ENCODE data around the gene TTC39B.
"Not testable (repeated sequence)": the region's sequence is repeated elsewhere in the genome, so short reads cannot be mapped to it uniquely, and the experiment has no call there.

Gene TTC39B

DNA sequence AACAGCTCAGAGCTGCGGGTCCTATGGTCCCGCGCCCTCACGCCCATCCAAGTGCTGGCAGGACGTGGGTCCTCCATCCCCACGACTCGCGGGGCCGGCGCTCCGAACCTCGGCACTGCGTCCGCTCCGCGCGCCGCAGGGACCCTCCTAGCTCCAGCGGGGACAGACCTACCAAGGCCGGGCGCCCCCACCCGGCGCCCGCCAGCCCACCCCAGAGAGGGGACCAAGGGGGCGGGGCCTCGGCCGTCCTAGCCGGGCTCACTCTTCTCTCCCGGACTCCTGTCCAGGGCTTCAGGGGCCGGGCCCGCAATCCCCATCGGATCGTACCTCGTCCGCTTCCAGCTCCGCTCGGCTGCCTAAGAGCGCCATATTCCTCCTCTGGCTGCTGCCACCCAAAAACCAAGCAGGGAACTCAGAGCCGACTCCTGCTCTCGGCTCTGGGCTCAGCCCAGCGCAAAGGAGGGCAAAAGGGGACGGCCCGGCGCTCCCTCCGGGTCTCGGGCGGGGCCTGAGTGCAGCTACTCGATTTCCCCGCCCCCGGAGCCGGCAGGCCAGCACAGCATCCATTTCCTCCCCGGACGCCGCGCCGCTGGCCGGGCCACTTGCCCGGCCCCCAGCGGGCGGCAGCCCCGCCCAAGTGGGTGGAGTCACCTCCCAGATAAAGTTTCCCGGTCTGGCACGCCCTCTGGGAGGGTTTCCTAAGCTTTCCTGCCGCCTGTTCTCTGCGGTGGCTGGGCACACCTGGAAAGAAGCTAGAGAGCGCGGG, at the start of gene TTC39B:
Gene TTC39B (minus strand): TSS at position 460 of the 766 bp plus-strand sequence. CDS start 91 bp downstream, at position 369.
- DNase-seq (ENCODE audit: low read depth in 3 of 3): peak; percentile 50 to 65 (median 50)

- DNase-seq (ENCODE audit: low read depth in 3 of 3): no peak
Observed at GRCh38 chr9:15355669-15356068, 48.7 kb upstream of the TTC39B start.

GRCh38 chr9:15354713-15355112, 47.7 kb upstream of the TTC39B start:
- no peak for DNase-seq (ENCODE audit: low read depth in 3 of 3)

- no peak for DNase-seq (ENCODE audit: low read depth in 3 of 3)
Observed at GRCh38 chr9:15353892-15354291, 46.9 kb upstream of the TTC39B start.

DNA sequence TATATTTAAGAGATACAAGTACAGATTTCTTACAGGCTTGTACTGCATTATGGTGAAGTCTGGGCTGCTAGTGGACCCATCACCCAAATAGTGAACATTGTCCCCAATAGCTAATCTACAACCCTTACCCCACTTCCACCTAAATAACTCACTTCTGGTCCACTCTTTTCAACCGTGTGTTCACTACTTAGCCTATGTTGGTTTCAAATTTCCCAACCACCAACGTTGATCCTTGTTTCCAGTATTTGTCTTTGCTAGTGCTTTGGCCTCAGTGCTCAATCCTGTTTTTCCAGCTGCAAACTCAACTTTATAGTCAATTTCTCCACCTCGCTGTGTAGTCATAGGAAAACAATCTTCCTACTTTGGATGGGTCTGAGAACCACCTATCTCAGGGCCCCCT, 45.3 kb upstream of the TTC39B start:
- DNase-seq (ENCODE audit: low read depth in 3 of 3): no peak

GRCh38 chr9:15349892-15350761, 43.1 kb upstream of the TTC39B start:
- no peak for DNase-seq (ENCODE audit: low read depth in 3 of 3)

DNA sequence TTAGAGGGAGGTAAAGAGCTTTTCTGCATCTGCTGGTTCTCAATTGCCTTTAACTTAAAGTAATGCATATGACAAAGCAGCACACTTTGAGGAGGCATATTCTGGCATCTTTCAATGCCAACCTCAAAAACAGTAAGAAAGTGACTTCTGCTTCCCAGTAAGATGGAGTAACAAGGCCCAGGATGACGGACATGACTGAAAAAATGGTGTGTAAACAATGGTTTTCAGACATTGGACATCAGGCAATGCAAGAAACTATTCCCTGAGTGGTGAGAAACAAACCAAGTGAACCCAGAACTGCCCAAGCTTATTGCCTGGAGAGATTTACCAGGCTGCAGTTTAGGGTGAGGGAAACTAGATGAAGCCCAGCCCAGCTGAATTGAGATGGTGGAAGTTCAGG, 39.8 kb upstream of the TTC39B start:
- DNase-seq (ENCODE audit: low read depth in 3 of 3): no peak

GRCh38 chr9:15344191-15344590, 37.2 kb upstream of the TTC39B start:
- no peak for DNase-seq (ENCODE audit: low read depth in 3 of 3)

DNA sequence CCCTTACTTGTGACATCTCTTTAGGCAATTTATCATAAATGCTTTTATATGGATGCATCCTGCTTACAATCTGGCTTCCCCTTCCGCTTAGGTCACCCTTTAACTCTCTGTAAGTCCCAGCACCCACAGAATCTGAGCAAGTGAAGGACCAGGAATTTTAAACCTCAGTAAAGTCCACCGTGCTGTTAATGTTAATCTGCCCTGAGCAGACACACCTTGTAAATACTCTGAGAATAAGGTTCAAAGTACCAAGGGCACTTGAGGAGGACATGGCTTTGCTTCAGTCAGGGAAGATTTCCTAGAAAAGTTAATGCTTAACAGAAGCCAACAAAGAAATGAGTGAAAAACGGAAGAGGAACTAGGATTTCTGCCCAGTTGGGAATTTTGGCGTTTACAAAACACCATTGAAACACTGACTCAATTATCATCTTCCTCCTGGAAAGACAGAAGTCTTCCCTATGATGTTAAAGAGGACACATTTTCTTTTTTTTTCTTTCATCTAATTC, 26.4 kb upstream of the TTC39B start:
- DNase-seq (ENCODE audit: low read depth in 3 of 3): no peak

DNA sequence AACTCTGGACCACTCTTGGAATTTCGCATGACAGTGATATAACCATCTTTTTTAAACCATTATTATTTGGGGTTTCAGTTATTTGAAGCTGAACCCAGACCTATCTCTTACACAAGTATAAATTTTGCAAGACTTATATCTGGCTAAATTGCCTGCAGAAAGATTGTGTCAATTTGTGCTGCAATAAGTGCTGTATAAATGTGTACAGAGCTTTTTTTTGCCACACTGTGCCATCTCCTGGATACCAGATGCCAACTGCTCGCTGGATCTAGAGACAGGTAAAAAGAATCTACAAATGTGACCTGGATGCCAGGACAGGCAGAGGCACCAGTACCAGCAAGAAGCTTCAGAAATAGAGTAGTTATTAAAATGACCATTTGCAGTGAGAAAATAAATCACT, 25.9 kb upstream of the TTC39B start:
- DNase-seq (ENCODE audit: low read depth in 3 of 3): no peak

GRCh38 chr9:15329539-15330109, 22.6 kb upstream of the TTC39B start:
- no peak for DNase-seq (ENCODE audit: low read depth in 3 of 3)

DNA sequence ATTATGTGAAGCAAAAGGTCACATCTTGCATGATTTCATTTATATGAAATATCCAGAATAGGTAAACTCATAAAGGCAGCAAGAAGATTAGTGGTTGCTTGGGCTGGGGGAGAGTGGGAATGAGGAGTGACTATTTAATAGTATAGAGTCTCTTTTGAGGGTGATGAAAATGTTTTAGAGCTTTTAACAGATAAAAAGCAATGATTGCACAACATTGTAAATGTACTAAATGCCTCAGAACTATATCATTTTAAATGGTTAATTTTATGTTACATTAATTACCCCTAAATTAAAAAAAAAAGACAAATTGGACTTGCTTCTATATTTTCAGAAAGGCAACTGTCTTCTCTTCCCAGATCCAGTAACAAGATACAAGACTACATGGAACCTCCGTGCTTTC, 21.9 kb upstream of the TTC39B start:
- DNase-seq (ENCODE audit: low read depth in 3 of 3): no peak

DNA sequence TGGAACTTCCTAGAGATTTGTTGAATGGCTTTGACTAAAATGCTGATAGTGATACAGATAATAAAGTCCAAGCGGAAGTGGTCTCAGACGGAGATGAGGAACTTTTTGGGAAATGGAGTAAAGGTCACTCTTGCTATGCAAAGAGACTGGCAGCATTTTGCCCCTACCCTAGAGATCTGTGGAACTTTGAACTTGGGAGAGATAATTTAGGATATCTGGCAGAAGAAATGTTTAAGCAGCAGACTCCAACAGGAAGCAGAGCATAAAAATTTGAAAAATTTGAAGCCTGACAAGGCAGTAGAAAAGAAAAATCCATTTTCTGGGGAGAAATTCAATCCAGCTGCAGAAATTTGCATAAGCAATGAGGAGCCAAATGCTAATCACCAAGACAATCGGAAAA, 15.7 kb upstream of the TTC39B start:
- DNase-seq (ENCODE audit: low read depth in 3 of 3): not testable (repeated sequence)

DNA sequence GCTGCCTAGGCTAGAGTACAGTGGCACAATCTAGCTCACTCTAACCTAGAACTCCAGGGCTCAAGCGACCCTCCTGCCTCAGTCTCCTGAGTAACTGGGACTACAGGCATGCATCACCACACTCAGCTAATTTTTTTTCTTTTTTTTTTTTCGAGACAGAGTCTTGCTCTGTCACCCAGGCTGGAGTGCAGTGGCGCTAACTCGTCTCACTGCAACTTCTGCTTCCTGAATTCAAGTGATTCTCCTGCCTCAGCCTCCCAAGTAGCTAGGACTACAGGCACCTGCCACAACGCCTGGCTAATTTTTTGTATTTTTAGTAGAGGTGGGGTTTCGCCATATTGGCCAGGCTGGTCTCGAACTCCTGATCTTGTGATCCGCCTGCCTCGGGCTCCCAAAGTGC, 12.6 kb upstream of the TTC39B start:
- not testable (repeated sequence) for DNase-seq (ENCODE audit: low read depth in 3 of 3)

GRCh38 chr9:15317836-15318235, 10.8 kb upstream of the TTC39B start:
- DNase-seq (ENCODE audit: low read depth in 3 of 3): no peak

DNA sequence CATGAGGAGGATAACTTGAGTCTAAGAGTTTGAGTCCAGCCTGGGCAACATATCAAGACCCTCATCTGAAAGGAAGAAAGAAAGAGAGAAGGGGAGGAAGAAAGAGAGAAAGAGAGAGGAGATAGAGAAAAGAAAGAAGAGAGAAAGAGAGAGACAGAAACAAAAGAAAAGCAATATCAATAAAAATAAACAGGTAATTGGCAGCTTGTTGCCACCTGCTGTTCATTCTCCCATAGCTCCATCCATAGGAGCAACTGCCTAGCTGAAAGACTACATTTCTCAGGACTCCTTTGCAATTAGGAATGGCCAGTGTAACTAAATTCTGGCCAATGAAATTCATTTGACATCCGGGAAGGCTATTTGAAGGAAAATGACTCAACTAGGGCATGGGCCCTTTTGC, 4.6 kb upstream of the TTC39B start:
- DNase-seq (ENCODE audit: low read depth in 3 of 3): no peak

DNA sequence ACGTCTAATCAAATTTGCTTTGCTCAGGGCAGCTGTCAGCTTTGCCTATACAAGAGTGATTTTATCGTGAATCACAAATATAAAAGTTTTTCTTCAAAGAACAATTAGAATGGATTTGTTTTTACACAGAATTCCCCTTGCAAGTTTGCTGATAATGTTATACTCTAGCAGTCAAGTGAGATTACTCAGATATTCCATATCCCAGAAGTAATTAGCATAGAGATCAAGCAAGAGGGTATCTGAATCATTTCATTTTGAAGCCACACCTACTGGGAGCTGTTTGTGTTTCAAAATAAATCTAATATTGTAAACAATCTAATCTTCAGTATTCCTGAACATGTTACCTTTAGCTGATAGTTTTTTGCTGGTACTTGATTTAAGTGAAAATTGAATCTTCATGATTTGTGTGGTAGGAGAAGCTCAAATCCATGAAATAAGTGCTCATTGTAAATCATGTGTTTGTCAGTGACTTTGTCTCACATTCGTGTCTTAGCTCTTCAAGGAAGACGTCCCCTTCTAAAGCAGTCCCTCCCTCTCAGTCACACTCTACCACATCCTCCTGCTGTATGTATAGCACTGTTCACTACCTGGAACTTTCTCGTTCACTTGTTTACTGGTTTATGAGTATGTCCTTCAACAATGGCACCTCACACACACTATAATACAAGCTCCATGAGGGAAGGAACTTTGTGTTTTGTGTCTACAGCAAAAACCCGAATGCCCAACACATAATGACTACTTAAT, 3.3 kb upstream of the TTC39B start:
- DNase-seq (ENCODE audit: low read depth in 3 of 3): no peak

DNA sequence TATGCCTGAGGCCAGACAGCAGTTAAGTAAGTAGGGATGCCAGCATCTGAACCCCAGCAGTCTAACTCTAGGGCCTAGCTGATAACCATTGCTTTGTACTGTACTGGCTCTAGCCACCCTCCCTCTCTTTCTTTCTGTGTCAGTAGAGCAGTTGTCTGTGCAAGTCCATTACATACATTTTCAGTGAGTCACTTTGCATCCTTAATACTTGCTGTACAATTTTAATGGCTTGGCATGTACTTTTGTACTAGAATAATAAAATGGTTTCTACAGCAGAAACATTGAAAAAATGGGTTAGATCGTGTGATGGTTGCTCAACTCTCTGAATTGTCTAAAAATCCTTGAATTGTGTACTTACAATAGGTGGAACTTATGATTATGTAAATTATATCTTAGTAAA, 1.5 kb upstream of the TTC39B start:
- no peak for DNase-seq (ENCODE audit: low read depth in 3 of 3)

GRCh38 chr9:15307523-15307841, 466 bp upstream of the TTC39B start:
- no peak for DNase-seq (ENCODE audit: low read depth in 3 of 3)

DNA sequence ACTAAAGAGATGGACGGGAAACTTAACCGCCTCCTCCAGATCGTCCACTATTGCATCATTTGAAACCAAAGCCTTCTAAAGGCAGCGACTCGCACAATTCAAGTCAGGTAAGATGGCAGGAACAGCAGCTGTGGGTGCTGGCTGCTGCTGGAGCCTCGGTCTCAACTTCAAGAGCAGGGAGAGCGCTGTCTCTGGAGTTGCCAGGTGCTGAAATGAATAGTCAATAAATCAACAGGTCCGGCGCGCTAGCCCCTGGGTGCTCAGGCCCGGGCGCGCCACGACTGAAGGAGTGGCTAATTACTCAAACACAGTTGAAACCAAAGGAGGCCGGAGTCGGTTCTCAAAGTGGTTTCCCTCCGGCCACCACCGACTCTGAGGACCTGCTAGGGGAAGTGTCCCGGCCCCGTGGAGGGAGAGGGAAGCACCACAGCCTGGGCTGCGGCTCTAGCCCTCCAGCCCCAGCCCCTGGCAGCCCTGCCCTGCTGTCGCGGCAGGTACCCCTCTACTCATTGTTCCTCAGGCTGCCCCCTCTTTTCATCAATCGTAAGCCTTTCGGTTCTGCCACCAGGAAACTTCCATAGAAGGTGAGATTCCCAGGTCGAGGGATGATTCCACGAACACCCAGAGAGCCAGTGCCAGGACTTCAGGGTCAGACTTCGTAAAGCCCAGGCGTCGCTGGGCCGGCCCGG, 804 bp downstream of the TTC39B start:
- DNase-seq (ENCODE audit: low read depth in 3 of 3): no peak

GRCh38 chr9:15305470-15305869, 1.5 kb downstream of the TTC39B start:
- DNase-seq (ENCODE audit: low read depth in 3 of 3): no peak

All from stimulated activated CD4-positive, alpha-beta T cell treated with anti-CD3 and anti-CD28 coated beads, TNF-alpha, amount 100 ng/mL, for 4 hours (primary cell).